IPS-15b (cell line): ENCODE data around the gene SLC47A2.
"Not testable (repeated sequence)": the region's sequence is repeated elsewhere in the genome, so short reads cannot be mapped to it uniquely, and the experiment has no call there.

Experiments
- H3K27me3 ChIP-seq: one replicate; pipeline ENCODE4 v1.6.1; 2013; ENCODE audit warnings: low read length; ENCODE audit not compliant: control insufficient read depth, insufficient read depth
- H3K36me3 ChIP-seq: one replicate; pipeline ENCODE4 v1.6.1; 2013; ENCODE audit warnings: low read length; ENCODE audit not compliant: control insufficient read depth, insufficient read depth
- H3K4me1 ChIP-seq: one replicate; pipeline ENCODE4 v1.6.1; 2013; ENCODE audit warnings: mild to moderate bottlenecking, low read length; ENCODE audit not compliant: control insufficient read depth, insufficient read depth
- H3K4me3 ChIP-seq: one replicate; pipeline ENCODE4 v1.5.1; 2013; ENCODE audit warnings: low read depth, low read length
- H3K9ac ChIP-seq: one replicate; pipeline ENCODE4 v1.6.1; 2013; ENCODE audit warnings: low read depth, mild to moderate bottlenecking, low read length
- H3K9me3 ChIP-seq: one replicate; pipeline ENCODE4 v1.6.1; 2013; ENCODE audit warnings: mild to moderate bottlenecking, low read length; ENCODE audit not compliant: control insufficient read depth, insufficient read depth

The SLC47A2 gene, protein sequence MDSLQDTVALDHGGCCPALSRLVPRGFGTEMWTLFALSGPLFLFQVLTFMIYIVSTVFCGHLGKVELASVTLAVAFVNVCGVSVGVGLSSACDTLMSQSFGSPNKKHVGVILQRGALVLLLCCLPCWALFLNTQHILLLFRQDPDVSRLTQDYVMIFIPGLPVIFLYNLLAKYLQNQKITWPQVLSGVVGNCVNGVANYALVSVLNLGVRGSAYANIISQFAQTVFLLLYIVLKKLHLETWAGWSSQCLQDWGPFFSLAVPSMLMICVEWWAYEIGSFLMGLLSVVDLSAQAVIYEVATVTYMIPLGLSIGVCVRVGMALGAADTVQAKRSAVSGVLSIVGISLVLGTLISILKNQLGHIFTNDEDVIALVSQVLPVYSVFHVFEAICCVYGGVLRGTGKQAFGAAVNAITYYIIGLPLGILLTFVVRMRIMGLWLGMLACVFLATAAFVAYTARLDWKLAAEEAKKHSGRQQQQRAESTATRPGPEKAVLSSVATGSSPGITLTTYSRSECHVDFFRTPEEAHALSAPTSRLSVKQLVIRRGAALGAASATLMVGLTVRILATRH

DNA sequence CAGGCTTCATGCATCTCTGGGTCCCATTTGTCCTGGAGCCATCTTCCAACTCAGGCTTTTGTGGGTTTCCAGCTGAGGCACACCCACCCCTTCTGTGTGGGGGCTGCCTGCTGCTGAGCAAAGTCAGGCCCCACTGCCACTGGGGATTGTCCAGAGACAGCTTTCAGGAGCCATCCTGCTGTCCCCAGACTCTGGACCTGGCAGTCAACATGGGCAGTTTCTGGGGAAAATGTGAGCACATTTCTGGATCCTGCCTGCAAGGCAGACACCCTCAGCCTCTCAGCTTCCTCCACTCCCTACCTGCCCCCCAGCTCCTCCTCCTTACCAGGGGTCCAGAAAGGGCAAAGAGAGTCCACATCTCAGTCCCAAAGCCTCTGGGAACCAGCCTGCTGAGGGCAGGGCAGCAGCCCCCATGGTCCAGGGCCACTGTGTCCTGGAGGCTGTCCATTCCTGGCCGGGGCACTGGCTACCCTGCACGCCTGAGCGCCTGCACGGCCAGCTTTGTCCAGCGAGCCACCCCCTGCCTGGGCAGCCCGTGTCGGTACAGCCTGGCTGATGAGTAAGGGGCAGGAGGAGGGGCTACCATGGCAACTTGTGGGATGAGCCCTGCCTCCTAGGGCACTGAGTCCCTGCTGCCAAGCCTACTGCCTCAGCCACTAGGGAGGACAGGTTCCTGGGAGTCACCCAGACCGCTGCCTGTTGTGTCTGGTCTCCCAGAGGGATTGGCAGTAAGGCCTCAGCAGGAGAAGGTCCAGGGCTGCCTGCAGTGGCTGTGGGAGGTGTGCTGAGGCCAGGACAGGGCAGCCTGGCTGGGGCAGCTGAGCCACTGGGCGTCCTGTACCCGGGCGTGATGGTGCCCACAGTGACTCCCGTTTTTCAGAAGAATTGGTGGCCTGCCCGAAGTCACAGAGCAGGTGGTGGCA is at the start of gene SLC47A2:
Gene SLC47A2, minus strand, starts transcription at position 477 of the 923 bp plus-strand sequence. Its CDS starts 29 bp downstream, at position 448.
- Histone ChIP-seq H3K27me3 (no peaks in the 10 kb centered on the region), H3K4me1 (no peaks in the 10 kb centered on the region), H3K9ac (no peak within 1 kb of the TSS), H3K9me3 (no peaks in the 10 kb centered on the region), H3K36me3 (no peaks in the 10 kb centered on the region), H3K4me3 (no peak within 1 kb of the TSS)

DNA sequence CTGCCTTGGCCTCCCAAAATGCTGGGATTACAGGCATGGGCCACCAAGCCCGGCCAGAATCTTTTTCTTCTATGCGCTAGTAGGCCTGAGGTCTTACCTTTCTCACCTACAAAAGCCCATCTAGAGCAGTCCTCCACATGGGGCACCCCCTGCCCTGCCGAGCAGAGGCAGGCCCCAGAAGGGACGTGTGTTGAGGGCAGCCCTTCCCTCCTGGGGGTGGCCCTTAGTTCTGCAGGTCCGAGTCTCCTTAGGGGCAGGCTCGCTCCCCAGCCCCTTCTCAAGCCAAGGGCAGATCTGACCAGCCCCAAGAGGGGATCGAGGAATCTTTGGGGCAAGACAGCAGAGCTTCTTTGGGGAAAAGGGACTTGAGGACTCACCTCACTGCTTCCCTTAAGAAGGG is 49.6 kb upstream of the SLC47A2 start:
- Histone ChIP-seq H3K9ac (no peak overlapping the region), H3K4me1 (peaks cover 2% of the 10 kb centered on the region), H3K36me3 (no peaks in the 10 kb centered on the region), H3K9me3 (no peaks in the 10 kb centered on the region), H3K4me3 (no peak overlapping the region), H3K27me3 (no peaks in the 10 kb centered on the region)

DNA sequence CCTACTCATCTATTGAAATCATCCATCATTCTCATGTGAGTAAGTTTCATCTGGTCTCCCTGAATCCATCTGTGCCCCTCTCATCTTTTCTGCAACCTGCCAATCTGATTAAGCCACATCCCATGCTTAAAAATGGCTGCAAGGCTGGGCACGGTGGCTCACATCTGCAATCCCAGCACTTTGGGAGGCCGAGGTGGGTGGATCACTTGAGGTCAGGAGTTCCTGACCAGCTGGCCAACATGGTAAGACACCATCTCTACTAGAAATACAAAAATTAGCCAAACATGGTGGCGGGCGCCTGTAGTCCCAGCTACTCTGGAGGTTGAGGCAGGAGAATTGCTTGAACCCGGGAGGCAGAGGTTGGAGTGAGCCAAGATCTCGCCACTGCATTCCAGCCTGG is 47.6 kb upstream of the SLC47A2 start:
- H3K9ac ChIP-seq, H3K9me3 ChIP-seq, H3K4me1 ChIP-seq, H3K36me3 ChIP-seq, H3K4me3 ChIP-seq, H3K27me3 ChIP-seq: not testable (repeated sequence)

DNA sequence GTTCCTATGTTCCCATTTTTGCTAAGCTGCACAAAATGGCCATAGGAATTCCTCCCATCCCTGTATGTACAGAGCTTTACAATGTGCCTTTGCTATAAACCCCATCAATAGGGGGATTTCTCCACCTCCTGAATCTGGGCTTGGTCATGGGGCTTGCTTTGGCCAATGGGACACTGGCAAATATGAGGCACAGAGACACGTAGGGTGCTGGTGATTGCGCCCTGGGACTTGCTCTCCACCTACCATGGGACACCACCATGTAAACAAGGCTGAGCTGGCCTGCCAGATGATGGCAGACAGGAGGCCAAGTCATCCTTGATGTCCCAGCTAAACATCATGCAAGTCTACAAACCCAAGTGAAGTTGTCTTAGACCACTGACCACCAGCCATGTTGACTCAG is 47.0 kb upstream of the SLC47A2 start:
- H3K9me3 ChIP-seq = no peaks in the 10 kb centered on the region
- no peak overlapping the region for H3K4me3 ChIP-seq
- H3K36me3 ChIP-seq = no peaks in the 10 kb centered on the region
- peaks cover 2% of the 10 kb centered on the region for H3K4me1 ChIP-seq
- no peak overlapping the region for H3K9ac ChIP-seq
- H3K27me3 ChIP-seq = no peaks in the 10 kb centered on the region

DNA sequence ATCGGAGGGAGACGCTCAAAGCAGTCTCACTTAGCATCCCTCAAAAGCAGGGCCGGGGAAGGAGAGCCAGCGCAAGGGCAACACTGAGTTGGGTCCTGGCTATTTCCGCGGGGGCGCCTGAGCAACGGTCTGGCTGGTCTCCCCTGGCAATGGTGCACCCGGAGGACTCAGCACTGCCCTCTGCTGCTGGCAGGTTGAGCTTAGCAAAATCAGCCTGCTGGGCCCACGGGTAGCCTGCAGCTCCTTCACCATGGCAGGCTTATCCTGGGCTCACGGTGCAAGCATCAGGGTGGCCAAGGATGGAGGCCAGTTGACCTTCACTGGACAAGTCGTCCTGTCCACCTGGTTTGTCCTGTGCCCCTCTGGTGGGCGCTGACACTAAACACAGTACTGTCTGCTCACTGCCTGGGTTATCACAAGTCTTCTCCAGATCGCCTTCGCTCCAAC is 46.2 kb upstream of the SLC47A2 start:
- Histone ChIP-seq H3K4me3 (no peak overlapping the region), H3K36me3 (no peaks in the 10 kb centered on the region), H3K4me1 (peaks cover 2% of the 10 kb centered on the region), H3K9me3 (no peaks in the 10 kb centered on the region), H3K9ac (no peak overlapping the region), H3K27me3 (no peaks in the 10 kb centered on the region)

DNA sequence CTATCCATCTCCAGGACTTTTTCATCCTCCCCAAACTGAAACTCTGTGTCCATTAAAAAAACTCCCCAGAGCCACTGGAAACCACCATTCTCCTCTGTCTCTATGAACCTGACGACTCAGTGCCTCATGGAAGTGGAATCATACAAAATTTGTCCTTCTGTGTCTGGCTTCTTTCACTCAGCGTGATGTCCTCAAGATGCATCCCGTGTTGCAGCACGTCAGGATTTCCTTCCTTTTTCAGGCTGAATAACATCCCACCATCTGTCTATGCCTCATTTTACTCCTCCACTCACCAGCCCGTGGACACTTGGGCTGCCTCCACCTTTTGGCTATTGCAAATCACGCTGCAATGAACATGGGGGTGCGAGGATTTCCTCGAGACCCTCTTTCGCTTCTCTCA is 44.4 kb upstream of the SLC47A2 start:
- Histone ChIP-seq H3K4me3 (no peak overlapping the region), H3K9me3 (no peaks in the 10 kb centered on the region), H3K4me1 (no peaks in the 10 kb centered on the region), H3K9ac (no peak overlapping the region), H3K36me3 (no peaks in the 10 kb centered on the region), H3K27me3 (no peaks in the 10 kb centered on the region)

DNA sequence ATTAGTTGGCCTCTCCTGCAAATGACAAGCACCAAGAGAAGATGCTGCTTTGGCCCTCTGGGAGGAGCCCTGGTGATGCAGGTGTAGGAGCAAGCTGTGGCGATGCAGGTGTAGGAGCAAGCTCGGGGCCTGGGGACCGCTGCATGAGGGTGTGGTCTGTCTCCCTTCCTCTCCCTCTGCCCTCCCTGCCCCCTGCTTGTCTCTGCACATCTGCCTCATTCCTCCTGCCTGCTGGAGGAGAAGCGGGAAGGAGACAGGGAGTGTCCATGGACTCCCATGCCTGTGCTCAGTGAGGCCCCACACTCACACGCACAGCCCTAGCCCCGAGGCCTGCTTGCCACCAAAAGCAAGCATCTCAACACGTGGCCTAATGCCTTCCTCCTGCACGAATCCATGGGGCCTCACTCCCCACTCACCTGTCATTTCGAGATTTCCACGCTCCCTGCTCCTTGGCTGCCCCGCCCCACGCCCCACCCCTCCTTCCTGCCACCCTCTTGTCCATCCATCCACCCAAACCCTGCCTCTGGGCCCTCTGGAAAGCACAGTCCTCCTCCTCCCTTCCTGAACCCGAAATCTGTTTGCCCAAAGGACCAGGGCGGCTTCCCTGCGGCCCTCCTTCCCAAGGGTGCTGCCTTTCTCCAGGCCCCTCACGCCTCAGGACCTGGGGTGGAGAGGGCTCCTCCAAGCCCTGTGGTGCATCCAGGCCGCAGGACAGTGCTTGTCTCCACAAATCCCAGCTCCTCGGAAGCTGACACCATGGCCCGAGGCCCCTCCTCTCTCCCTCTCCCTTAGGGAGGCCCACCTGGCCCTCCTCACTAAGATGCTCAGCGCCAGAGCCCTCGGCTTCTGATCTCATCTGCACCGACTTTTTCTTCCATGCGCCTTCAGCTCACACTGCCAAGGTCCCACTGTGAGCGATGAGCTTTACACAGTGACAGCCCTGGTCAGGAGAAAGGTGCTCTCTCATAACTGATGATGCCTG is 43.5 kb upstream of the SLC47A2 start:
- Histone ChIP-seq H3K27me3 (no peaks in the 10 kb centered on the region), H3K4me3 (no peak overlapping the region), H3K9ac (no peak overlapping the region), H3K36me3 (no peaks in the 10 kb centered on the region), H3K9me3 (no peaks in the 10 kb centered on the region), H3K4me1 (no peaks in the 10 kb centered on the region)

DNA sequence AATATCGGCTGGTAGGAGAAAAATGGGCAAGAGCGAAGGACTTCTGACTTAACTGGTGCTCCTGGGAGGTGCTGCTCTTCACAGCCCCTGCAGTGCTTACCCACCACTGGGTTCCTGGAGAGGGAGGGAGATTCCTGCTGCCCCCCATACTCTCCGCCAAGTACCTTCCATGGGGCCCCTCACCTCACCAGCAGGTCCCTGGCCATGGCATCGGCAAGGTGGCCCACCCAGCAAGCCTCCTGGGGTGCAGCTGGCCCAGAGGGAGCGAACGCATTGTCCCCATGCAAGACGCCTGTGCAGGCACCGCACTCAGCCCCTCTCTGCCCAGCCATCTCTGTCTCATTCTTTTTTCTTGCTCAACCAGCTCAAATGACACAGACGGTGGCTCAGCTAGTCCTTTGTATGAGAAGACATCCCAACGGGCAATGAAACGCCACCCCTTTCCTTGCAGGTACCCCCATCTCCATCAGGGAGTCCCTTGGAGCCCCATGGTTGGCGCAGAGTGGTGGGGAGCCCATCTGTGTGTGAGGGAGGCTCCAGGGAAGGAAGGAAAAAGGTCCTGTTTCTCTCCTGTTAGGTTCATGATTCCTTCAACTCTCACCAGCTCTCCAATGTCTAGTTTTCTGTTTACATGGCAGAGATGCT is 41.3 kb upstream of the SLC47A2 start:
- Histone ChIP-seq H3K9ac (no peak overlapping the region), H3K4me3 (no peak overlapping the region), H3K4me1 (no peaks in the 10 kb centered on the region), H3K9me3 (no peaks in the 10 kb centered on the region), H3K36me3 (no peaks in the 10 kb centered on the region), H3K27me3 (no peaks in the 10 kb centered on the region)

DNA sequence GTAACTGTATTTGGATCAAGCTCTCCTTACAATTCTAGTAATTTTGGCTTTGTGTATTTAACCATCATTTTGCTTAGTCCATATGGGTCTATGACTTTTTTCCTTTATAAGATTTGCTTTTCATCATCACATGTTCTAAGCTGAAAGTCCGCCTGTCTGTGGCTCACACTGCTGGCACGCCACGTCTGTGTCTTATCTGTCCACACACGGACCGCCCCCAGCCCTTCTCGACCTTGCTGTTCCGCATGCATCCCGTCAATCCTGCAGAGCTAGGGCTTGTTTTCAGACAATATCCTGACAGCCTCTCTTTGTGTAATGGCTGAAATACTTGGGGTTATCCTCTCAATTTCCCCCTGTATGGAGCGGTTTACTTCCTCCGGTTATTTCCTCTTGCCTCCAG is 40.2 kb upstream of the SLC47A2 start:
- no peaks in the 10 kb centered on the region for H3K9me3 ChIP-seq

DNA sequence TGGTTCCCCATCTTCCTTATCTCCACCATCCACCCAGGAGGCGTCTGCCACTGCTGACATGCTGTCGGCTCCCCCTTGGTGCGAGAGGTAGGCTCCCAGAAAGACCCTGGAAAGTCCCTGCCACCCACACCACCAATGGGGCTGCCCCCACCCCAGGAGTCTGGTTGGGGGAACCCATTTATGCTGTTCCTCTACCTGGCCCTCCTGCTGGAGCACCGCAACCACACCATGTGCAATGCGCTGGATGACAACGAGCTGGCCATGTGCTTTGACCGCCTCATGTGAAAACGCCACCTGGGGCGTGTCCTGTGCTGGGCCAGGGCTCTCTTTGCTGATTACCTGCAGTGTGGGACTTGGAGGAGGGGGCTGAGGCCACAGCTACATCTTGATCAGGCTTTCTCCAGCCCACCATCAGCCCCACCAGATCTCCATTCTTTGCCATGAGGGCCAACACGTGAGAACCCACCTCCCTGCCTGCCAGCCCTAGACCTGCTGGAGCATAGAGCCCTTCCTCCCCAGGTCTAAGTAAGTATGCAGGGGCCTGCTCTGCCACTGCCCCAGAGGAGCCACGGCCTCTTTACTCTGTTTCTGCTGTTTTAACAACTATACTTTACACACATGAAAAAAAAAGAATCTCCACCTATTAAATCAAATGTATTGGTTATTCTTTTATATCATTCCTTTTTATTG is 39.6 kb upstream of the SLC47A2 start:
- H3K4me3 ChIP-seq = no peak overlapping the region
- no peaks in the 10 kb centered on the region for H3K27me3 ChIP-seq
- no peaks in the 10 kb centered on the region for H3K36me3 ChIP-seq
- no peak overlapping the region for H3K9ac ChIP-seq
- no peaks in the 10 kb centered on the region for H3K4me1 ChIP-seq
- H3K9me3 ChIP-seq = no peaks in the 10 kb centered on the region

More for the DNA sequence above, 40.2 kb upstream of the SLC47A2 start:
- no peaks in the 10 kb centered on the region for H3K36me3 ChIP-seq
- H3K27me3 ChIP-seq = no peaks in the 10 kb centered on the region
- H3K9ac ChIP-seq = no peak overlapping the region
- H3K4me3 ChIP-seq = no peak overlapping the region
- no peaks in the 10 kb centered on the region for H3K4me1 ChIP-seq
